NCI-H1105 (cell line): ENCODE results near the gene SLC7A9.
"Not testable (repeated sequence)": the region's sequence is repeated elsewhere in the genome, so short reads cannot be mapped to it uniquely, and the experiment has no call there.

Source experiments
- DNase-seq: peaks from one replicate; lab custom pipeline; 2025; lab: John Stamatoyannopoulos, UW

SLC7A9 gene

DNA sequence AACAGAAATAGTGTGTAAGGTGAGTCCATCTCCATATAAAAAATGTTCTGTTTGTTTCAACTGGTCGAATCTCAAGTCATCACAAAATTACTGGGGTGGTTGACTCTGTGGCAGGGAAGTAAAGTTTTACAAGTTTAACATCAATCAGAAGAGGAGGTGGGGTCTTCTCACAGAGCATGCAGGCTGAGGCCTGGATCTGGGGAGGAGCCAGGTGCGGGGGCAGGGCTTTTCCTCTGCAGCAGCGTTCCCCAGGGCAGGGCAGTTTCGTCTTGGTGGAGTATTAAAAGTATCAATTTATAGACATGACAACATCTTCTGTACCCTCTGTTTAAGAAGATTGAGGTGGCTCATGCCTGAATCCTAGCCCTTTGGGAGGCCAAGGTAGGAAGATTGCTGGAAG lies 68.8 kb downstream of the SLC7A9 start:
- DNase-seq: no peak

DNA sequence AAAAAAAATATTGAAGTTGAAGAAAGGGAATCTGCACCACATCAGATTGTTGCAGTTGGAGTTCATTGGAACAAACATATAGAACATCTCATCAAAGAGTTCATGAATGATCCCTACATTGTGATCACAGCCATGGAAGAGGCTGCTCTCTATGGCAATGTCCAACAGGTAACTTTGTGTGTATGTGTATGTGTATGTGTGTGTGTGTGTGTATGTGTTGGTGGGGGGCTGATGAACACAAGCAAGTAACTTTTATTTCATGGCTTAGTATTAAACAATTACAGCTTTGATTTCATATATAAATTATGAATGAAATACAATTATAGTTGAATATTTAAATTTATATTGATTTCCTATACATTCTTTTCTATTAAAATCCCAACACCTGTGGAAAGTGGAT lies 69.4 kb downstream of the SLC7A9 start:
- no peak for DNase-seq

DNA sequence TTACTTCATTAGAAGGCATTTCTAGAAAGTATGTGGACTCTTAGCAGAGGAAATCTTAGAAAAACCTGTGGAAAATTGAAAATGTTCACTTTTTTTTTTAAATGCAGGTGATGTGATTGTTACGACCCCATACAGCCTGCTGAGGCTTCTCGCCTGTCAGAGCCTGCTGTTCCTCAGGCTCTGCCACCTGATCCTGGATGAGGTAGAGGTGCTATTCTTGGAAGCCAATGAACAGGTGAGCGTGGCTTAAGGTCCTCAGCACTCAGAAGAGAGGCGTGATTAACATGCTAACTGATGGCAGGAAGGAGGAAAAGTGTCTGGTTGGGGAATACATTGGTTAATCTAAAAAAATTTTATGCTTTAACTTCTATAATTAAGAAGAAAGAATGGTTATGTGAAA lies 71.4 kb downstream of the SLC7A9 start:
- DNase-seq: no peak

DNA sequence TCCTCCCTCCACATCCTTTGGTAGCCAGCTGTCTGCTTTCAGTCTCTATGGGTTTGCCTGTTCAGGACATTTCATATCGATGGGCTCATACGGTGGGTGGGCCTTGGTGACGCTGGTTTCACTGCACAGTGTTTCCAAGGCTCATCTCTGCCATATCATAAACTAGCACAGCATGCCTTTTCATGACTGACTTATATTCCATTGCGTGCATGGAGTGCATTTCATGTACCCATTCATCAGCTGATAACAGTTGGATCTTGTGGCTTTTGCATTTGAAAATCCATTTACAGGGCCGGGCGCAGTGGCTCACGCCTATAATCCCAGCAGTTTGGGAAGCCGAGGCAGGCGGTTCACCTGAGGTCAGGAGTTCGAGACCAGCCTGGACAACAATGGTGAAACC lies 80.1 kb downstream of the SLC7A9 start:
- no peak for DNase-seq

DNA sequence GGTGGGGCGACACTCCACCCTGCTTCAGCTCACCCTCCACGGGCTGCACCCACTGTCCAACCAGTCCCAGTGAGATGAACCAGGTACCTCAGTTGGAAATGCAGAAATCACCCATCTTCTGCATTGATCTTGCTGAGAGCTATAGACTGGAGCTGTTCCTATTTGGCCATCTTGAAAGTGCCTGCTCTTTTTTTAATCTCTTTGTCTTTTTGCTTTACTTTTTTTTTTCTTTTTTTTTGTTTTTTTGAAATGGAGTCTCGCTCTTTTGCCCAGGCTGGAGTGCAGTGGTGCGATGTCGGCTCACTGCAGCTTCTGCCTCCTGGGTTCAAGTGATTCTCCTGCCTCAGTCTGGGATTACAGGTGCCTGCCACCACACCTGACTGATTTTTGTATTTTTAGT lies 81.7 kb downstream of the SLC7A9 start:
- not testable (repeated sequence) for DNase-seq

DNA sequence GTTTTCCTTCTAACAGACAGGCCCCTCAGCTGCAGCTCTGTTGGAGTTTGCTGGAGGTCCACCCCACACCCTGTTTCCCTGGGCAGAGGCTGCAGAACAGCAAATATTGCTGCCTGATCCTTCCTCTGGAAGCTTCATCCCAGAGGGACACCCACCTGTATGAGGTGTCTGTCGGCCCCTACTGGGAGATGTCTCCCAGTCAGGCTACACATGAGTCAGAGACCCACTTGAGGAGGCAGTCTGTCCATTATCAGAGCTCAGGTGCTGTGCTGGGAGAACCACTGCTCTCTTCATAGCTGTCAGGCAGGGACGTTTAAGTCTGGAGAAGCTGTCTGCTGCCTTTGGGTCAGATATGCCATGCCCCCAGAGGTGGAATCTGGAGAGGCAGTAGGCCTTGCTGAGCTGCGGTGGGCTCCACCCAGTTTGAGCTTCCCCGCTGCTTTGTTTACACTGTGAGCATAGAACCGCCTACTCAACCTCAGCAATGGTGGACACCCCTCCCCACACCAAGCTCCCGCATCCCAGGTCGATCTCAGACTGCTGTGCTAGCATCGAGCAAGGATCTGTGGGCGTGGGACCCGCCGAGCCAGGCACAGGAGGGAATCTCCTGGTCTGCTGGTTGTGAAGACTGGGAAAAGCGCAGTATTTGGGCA lies 82.3 kb downstream of the SLC7A9 start:
- DNase-seq: not testable (repeated sequence)

DNA sequence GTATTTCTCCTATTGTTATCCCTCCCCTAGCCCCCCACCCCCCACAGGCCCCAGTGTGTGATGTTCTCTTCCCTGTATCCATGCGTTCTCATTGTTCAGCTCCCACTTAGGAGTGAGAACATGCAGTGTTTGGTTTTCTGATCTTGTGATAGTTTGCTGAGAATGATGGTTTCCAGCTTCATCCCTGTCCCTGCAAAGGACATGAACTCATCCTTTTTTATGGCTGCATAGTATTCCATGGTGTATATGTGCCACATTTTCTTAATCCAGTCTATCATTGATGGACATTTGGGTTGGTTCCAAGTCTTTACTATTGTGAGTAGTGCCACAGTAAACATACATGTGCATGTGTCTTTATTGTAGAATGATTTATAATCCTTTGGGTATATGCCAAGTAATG lies 87.5 kb downstream of the SLC7A9 start:
- not testable (repeated sequence) for DNase-seq

DNA sequence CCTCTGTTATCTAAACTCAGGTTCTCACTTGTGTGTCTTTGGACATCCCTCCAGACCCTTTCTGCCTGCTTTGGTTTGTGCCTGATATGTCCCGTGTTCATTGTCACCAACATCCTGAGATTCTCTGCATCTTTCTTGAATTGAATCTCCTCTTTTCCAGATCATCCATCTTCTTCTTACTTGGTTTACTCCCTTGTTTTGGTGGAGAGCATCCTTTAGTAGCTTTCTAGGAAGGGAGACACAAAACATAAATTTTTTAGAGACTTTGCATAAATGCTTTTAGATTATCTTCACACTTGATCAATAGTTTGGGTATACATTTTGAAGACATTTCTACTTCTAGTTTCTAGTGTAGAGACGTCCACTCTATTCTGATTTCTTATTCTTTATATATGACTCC lies 88.3 kb downstream of the SLC7A9 start:
- no peak for DNase-seq
